ENCODE results near the gene UBE2G1. TPM values are rescaled to one million over a fixed set of nuclear protein-coding genes. Genes with fewer than 3 reads are reported as not detected.

UBE2G1 gene, protein sequence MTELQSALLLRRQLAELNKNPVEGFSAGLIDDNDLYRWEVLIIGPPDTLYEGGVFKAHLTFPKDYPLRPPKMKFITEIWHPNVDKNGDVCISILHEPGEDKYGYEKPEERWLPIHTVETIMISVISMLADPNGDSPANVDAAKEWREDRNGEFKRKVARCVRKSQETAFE
- 10 to 100 TPM; 54.1 to 59.3 TPM for total RNA-seq

DNA sequence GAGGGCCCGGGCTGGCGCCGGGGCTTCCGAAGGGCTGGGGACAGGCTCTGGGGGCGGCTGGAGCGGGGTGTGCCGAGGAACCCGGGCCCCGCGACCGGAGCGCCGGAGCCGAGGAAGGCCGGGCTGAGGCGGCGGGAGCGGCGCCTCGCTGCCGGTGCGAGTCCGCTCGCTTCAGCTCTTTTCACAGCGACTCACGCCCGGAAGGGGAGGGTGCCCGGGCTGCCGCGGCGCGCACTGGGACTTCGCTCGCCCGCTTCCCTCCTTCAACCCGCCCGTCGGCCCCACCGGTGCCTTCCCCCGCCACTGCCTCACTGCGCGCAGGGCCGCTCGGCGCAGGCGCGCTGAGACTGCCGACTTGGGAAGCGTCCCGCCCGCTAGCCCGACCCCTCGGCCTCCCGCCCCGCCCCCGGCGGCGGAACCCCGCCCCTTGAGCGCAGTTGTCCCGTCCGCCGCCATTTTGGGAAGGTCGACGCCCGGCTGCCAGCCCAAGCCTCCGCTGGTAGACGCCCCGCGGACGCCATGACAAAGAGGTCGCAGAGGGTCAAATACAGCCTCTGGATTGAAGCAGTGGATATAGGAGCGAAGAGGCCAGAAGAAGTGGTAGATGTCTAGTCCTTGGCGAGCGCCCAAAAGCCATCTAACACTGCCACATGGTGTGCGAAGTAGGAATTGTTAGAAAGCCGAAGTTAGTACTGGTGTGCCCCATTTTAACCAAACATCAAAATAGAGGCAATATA, at the start of gene UBE2G1:
TSS of gene UBE2G1 (minus strand) at position 349 of the 737 bp plus-strand sequence. CDS start 359 bp downstream, outside the sequence.
- 1% methylated on average over 52 of the region's 77 CpGs for WGBS
- no peaks in the 10 kb centered on the region for H3K36me3 ChIP-seq
- peak within 1 kb of the TSS; percentile 67 to 100 for H3K4me3 ChIP-seq
- peak within 1 kb of the TSS; percentile 87 to 96 for H3K27ac ChIP-seq
- no peaks in the 10 kb centered on the region for H3K9me3 ChIP-seq
- intact Hi-C loops (cut with DNase I) = loop anchor here (5.0 to 10.0 kb wide), 2 partner anchors 48 to 149 kb away; no protein-coding TSS in a partner anchor
- peak; percentile 95 for TF ChIP-seq POLR2A (IDR thresholded peaks at IDR 0.05)
- TF ChIP-seq POLR2AphosphoS5 (IDR thresholded peaks at IDR 0.05) = peak; percentile 87
- TF ChIP-seq, protein P1, sequence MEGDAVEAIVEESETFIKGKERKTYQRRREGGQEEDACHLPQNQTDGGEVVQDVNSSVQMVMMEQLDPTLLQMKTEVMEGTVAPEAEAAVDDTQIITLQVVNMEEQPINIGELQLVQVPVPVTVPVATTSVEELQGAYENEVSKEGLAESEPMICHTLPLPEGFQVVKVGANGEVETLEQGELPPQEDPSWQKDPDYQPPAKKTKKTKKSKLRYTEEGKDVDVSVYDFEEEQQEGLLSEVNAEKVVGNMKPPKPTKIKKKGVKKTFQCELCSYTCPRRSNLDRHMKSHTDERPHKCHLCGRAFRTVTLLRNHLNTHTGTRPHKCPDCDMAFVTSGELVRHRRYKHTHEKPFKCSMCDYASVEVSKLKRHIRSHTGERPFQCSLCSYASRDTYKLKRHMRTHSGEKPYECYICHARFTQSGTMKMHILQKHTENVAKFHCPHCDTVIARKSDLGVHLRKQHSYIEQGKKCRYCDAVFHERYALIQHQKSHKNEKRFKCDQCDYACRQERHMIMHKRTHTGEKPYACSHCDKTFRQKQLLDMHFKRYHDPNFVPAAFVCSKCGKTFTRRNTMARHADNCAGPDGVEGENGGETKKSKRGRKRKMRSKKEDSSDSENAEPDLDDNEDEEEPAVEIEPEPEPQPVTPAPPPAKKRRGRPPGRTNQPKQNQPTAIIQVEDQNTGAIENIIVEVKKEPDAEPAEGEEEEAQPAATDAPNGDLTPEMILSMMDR (IDR thresholded peaks at IDR 0.05) = peak in 3 of 4 experiments; percentile 22 to 44 (median 39)
- H3K27me3 ChIP-seq (replicated peaks; ENCODE audit: insufficient read depth) = no peaks in the 10 kb centered on the region
- H3K4me1 ChIP-seq (replicated peaks) = no peaks in the 10 kb centered on the region
- DNase-seq (ENCODE audit: low spot score) = peak; percentile 96

DNA sequence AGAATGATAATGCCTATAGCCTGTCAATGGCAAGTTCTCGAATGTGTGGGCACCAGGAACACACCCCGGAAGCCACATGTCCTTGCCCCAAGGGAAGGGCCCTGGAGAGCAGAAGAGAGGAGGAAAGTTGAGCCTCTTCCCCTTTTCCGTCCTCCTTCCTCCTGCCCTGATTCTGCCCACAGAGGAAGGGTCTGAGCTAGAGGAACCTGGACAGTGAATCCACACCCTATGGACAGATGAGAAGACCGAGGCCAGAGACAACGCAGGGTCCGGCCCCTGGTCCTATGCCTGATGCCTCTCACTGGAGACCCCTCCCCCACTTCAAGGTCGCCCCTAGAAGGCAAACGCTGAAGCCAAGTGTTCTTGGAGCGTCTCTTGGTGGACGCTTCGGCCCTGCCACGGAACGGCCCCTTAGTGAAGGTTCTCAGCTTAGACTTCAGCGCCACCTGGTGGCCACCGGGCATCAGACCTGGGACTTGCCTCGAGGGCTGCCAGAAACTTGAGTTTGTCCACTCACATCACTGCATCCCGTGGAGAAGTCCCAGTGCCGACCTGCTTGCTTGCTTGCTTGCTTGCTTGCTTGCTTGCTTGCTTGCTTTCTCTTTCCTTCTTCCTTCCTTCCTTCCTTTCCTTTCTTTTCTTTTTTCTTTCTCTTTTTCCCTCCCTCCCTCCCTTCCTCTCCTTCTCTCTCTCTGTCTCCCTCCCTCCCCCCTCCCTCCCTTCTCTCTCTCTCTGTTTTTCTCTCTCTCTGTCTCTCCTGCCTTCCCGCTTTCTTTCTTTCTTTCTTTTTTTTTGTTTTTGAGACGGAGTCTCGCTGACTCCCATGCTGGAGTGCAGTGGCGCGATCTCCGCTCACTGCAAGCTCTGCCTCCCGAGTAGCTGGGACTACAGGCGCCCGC, 46.7 kb upstream of the UBE2G1 start:
- DNase-seq (ENCODE audit: low spot score) = peak; percentile 86

DNA sequence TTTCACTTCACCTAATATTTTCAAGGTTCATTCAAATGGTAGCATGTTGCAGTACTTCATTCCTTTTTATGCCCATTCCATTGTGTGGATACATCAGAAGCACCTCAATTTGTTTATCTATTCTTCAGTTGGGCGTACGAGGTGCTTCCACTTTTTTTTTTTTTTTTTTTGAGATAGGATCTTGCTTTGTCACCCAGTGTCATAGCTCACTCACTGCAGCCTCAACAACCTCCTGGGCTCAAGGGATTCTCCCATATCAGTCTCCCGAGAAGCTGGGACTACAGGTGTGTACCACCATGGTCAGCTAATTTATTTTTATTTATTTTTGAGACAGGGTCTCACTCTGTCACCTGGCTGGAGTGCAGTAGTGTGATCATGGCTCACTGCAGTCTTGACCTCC, 44.7 kb upstream of the UBE2G1 start:
- Histone ChIP-seq H3K36me3 (no peaks in the 10 kb centered on the region), H3K4me1 (replicated peaks) (no peaks in the 10 kb centered on the region), H3K4me3 (no peak overlapping the region), H3K9me3 (no peaks in the 10 kb centered on the region), H3K27ac (no peak overlapping the region), H3K27me3 (replicated peaks; ENCODE audit: insufficient read depth) (no peaks in the 10 kb centered on the region)
- DNase-seq (ENCODE audit: low spot score) = no peak
- intact Hi-C loops (cut with DNase I) = loop anchor here (5.0 to 10.0 kb wide), 3 partner anchors 46 to 209 kb away; partner anchors contain the start of gene UBE2G1
- TF ChIP-seq POLR2AphosphoS5 (IDR thresholded peaks at IDR 0.05) (no peak), POLR2A (IDR thresholded peaks at IDR 0.05) (no peak)
- TF ChIP-seq, protein P1 (IDR thresholded peaks at IDR 0.05) = no peak
- 67% methylated on average over 3 of the region's 3 CpGs for WGBS

More for the DNA sequence above, 46.7 kb upstream of the UBE2G1 start:
- H3K4me3 ChIP-seq = no peak overlapping the region
- H3K27me3 ChIP-seq (replicated peaks; ENCODE audit: insufficient read depth) = no peaks in the 10 kb centered on the region
- H3K36me3 ChIP-seq = no peaks in the 10 kb centered on the region
- H3K27ac ChIP-seq = no peak overlapping the region
- TF ChIP-seq POLR2AphosphoS5 (IDR thresholded peaks at IDR 0.05) = peak; percentile 57
- TF ChIP-seq, protein P1 (IDR thresholded peaks at IDR 0.05) = peak; percentile 71 to 94 (median 94)
- no peak for TF ChIP-seq POLR2A (IDR thresholded peaks at IDR 0.05)
- H3K4me1 ChIP-seq (replicated peaks) = no peaks in the 10 kb centered on the region
- intact Hi-C loops (cut with DNase I) = loop anchor here (2.0 to 10.0 kb wide), 4 partner anchors 48 to 211 kb away; partner anchors contain the start of gene UBE2G1
- no peaks in the 10 kb centered on the region for H3K9me3 ChIP-seq
- 35% methylated on average over 26 of the region's 27 CpGs for WGBS

DNA sequence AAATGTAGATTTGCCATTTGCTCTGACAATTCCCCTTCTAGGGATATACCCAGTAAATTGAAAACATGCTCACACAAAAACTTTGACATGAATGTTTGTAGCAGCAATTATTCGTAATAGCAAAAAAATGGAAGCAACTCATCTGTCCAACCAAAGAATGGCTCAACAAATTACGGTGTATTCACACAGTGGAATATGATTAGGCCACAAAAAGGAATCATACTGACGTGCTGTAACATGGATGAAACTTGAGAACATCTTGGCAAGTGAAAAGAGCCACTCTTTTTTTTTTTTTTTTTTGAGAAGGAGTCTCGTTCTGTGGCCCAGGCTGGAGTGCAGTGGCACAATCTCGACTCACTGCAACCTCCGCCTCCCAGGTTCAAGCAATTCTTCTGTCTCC, 43.2 kb upstream of the UBE2G1 start:
- Histone ChIP-seq H3K36me3 (no peaks in the 10 kb centered on the region), H3K27ac (no peak overlapping the region), H3K27me3 (replicated peaks; ENCODE audit: insufficient read depth) (no peaks in the 10 kb centered on the region), H3K9me3 (no peaks in the 10 kb centered on the region), H3K4me1 (replicated peaks) (no peaks in the 10 kb centered on the region), H3K4me3 (no peak overlapping the region)
- TF ChIP-seq, protein P1 (IDR thresholded peaks at IDR 0.05) = no peak
- TF ChIP-seq POLR2AphosphoS5 (IDR thresholded peaks at IDR 0.05) (no peak), POLR2A (IDR thresholded peaks at IDR 0.05) (no peak)
- 59% methylated on average over 6 of the region's 6 CpGs for WGBS
- DNase-seq (ENCODE audit: low spot score) = no peak
- intact Hi-C loops (cut with DNase I) = loop anchor here (5.0 to 10.0 kb wide), 3 partner anchors 45 to 207 kb away; partner anchors contain the start of gene UBE2G1

Measured in prostate gland (tissue), 2 donors.